H9 (cell line): ENCODE data around the gene CRHR1. TPM values are rescaled to one million over a fixed set of nuclear protein-coding genes. Genes with fewer than 3 reads are reported as not detected.

Experiments
- DNase-seq: peaks from one replicate; pipeline ENCODE4 v3.0.0-alpha.2; 2017
- H2AFZ ChIP-seq: one replicate; pipeline ENCODE4 v1.6.1; 2013; ENCODE audit warnings: mild to moderate bottlenecking, low read length, control low read depth, moderate library complexity
- H2AK5ac ChIP-seq: 2 replicates; pipeline ENCODE4 v1.6.1; 2013; ENCODE audit warnings: low read length, control low read depth, mixed read lengths; ENCODE audit not compliant: insufficient read length
- H2BK120ac ChIP-seq: one replicate; pipeline ENCODE4 v1.6.1; 2013; ENCODE audit warnings: low read depth, mild to moderate bottlenecking, low read length, control low read depth, inconsistent platforms; ENCODE audit not compliant: poor library complexity, severe bottlenecking
- H2BK12ac ChIP-seq: 2 replicates; pipeline ENCODE4 v1.6.1; 2013; ENCODE audit warnings: low read length, control low read depth, mixed read lengths, low read depth; ENCODE audit not compliant: insufficient read length
- H2BK15ac ChIP-seq: 2 replicates; pipeline ENCODE4 v1.6.1; 2013; ENCODE audit warnings: low read depth, low read length, control low read depth
- H2BK20ac ChIP-seq: one replicate; pipeline ENCODE4 v1.6.1; 2013; ENCODE audit warnings: low read depth, mild to moderate bottlenecking, low read length, control low read depth, inconsistent platforms; ENCODE audit not compliant: poor library complexity, severe bottlenecking
- H2BK5ac ChIP-seq: 2 replicates; pipeline ENCODE4 v1.6.1; 2013; ENCODE audit warnings: low read length, control low read depth, mixed read lengths; ENCODE audit not compliant: insufficient read length
- H3K14ac ChIP-seq: 2 replicates; pipeline ENCODE4 v1.6.1; 2013; ENCODE audit warnings: low read length, control low read depth; ENCODE audit not compliant: insufficient read depth
- H3K18ac ChIP-seq: 2 replicates; pipeline ENCODE4 v1.6.1; 2013; ENCODE audit warnings: low read depth, mild to moderate bottlenecking, mixed read lengths, low read length, control low read depth; ENCODE audit not compliant: insufficient read length
- H3K23ac ChIP-seq: 2 replicates; pipeline ENCODE4 v1.6.1; 2013; ENCODE audit warnings: low read length, control low read depth, mixed read lengths, low read depth; ENCODE audit not compliant: insufficient read length
- H3K23me2 ChIP-seq: 2 replicates; pipeline ENCODE4 v1.6.1; 2013; ENCODE audit warnings: low read depth, mild to moderate bottlenecking, mixed read lengths, low read length, control low read depth; ENCODE audit not compliant: insufficient read length, poor library complexity, severe bottlenecking
- H3K27ac ChIP-seq: 2 replicates; pipeline ENCODE4 v1.5.1; 2013; ENCODE audit warnings: low read length, control low read depth, mixed read lengths, low read depth; ENCODE audit not compliant: insufficient read length
- H3K27me3 ChIP-seq: 2 replicates; pipeline ENCODE4 v1.6.1; 2013; ENCODE audit warnings: low read length, control low read depth, inconsistent platforms; ENCODE audit not compliant: insufficient read depth
- H3K4ac ChIP-seq: 2 replicates; pipeline ENCODE4 v1.6.1; 2013; ENCODE audit warnings: low read depth, mild to moderate bottlenecking, control low read depth, inconsistent platforms, low read length, moderate library complexity
- H3K4me1 ChIP-seq: 2 replicates; pipeline ENCODE4 v1.6.1; 2013; ENCODE audit warnings: low read length, control low read depth, inconsistent platforms; ENCODE audit not compliant: insufficient read depth
- H3K4me2 ChIP-seq: 2 replicates; pipeline ENCODE4 v1.6.1; 2013; ENCODE audit warnings: low read length, control low read depth, mixed read lengths; ENCODE audit not compliant: insufficient read length, insufficient read depth
- H3K56ac ChIP-seq: 2 replicates; pipeline ENCODE4 v1.6.1; 2013; ENCODE audit warnings: low read depth, mild to moderate bottlenecking, mixed read lengths, low read length, control low read depth; ENCODE audit not compliant: insufficient read length
- H3K79me1 ChIP-seq: 2 replicates; pipeline ENCODE4 v1.6.1; 2013; ENCODE audit warnings: low read depth, mild to moderate bottlenecking, moderate library complexity, low read length, control low read depth, inconsistent platforms; ENCODE audit not compliant: insufficient read depth, poor library complexity, severe bottlenecking
- H3K79me2 ChIP-seq: 2 replicates; pipeline ENCODE4 v1.6.1; 2013; ENCODE audit warnings: low read length, control low read depth, inconsistent platforms; ENCODE audit not compliant: insufficient read depth
- H3K9ac ChIP-seq: 2 replicates; pipeline ENCODE4 v1.6.1; 2013; ENCODE audit warnings: low read length, control low read depth, mixed read lengths; ENCODE audit not compliant: insufficient read length; ENCODE audit errors: extremely low read depth
- H3K9me3 ChIP-seq: one replicate; pipeline ENCODE4 v1.6.1; 2013; ENCODE audit warnings: low read depth, low read length, inconsistent platforms; ENCODE audit not compliant: control insufficient read depth
- H3T11ph ChIP-seq: one replicate; pipeline ENCODE4 v1.6.1; 2013; ENCODE audit warnings: mild to moderate bottlenecking, low read length, control low read depth, inconsistent platforms
- H4K20me1 ChIP-seq: one replicate; pipeline ENCODE4 v1.6.1; 2013; ENCODE audit not compliant: control insufficient read depth, insufficient read length, insufficient read depth
- H4K5ac ChIP-seq: 2 replicates; pipeline ENCODE4 v1.6.1; 2013; ENCODE audit warnings: low read depth, mild to moderate bottlenecking, mixed read lengths, low read length, control low read depth; ENCODE audit not compliant: insufficient read length
- H4K8ac ChIP-seq: replicated peaks from 2 replicates; pipeline ENCODE4 v1.6.1; 2013; ENCODE audit warnings: low read length, control low read depth, mixed read lengths, low read depth; ENCODE audit not compliant: insufficient read length
- H4K91ac ChIP-seq: 2 replicates; pipeline ENCODE4 v1.6.1; 2013; ENCODE audit warnings: low read depth, mild to moderate bottlenecking, moderate library complexity, mixed read lengths, low read length, control low read depth; ENCODE audit not compliant: insufficient read length
- H3K27ac Mint-ChIP-seq, 3 experiments: 2 replicates in 2 of 3; 3 replicates in 1 of 3; pipeline ENCODE4 v1.8.0; 2020 to 2021; ENCODE audit warnings: mixed read lengths in 3 of 3, mild to moderate bottlenecking in 1 of 3, moderate library complexity in 1 of 3
- H3K27me3 Mint-ChIP-seq: 2 replicates; pipeline ENCODE4 v1.8.0; 2021; ENCODE audit warnings: low read depth, mild to moderate bottlenecking, moderate library complexity, mixed read lengths
- H3K36me3 Mint-ChIP-seq, 3 experiments: 2 replicates in 2 of 3; 3 replicates in 1 of 3; pipeline ENCODE4 v1.8.0; 2020 to 2021; ENCODE audit warnings: low read depth in 3 of 3, mixed read lengths in 3 of 3; ENCODE audit not compliant: insufficient read depth in 1 of 3
- H3K4me1 Mint-ChIP-seq, 2 experiments: 2 replicates each; pipeline ENCODE4 v1.8.0; 2020; ENCODE audit warnings: mixed read lengths in 2 of 2
- H3K4me3 Mint-ChIP-seq, 2 experiments: 2 replicates in 1 of 2; 3 replicates in 1 of 2; pipeline ENCODE4 v1.8.0; 2020 to 2021; ENCODE audit warnings: mild to moderate bottlenecking in 2 of 2, mixed read lengths in 2 of 2, moderate library complexity in 1 of 2
- H3K9me3 Mint-ChIP-seq, 2 experiments: 2 replicates in 1 of 2; 3 replicates in 1 of 2; pipeline ENCODE4 v1.8.0; 2020; ENCODE audit warnings: mild to moderate bottlenecking in 2 of 2, mixed read lengths in 2 of 2, moderate library complexity in 1 of 2
- CTCF ChIP-seq: fragments of 200-600 bp; sonication (generic); conservative IDR thresholded peaks from 3 replicates; pipeline ENCODE4 v1.8.0; 2021; ENCODE audit warnings: antibody characterized with exemption, mild to moderate bottlenecking
- WGBS: extraction: QIAGEN DNeasy Blood & Tissue Kit; methylation state at CpG from one replicate; pipeline ENCODE4 v1.1.7; 2013; ENCODE audit warnings: missing lambda C conversion rate, low lambda C conversion rate, mixed read lengths; ENCODE audit not compliant: insufficient read length; ENCODE audit errors: extremely low coverage; 5-methylcytosine and 5-hydroxymethylcytosine counted together
- total RNA-seq: library from RNA; stranded (reverse); gene quantifications from 2 replicates; pipeline ENCODE4 v1.2.1, GENCODE V29; 2021

Gene CRHR1
- total RNA-seq, 1 experiment from 2014 or later, result 0.52 TPM

- no peak overlapping the region for H2AK5ac ChIP-seq
- no peak overlapping the region for H3K4ac ChIP-seq
- H2BK12ac ChIP-seq, result no peak overlapping the region
- peaks cover 10% of the 10 kb centered on the region for H3K27me3 Mint-ChIP-seq
- no peak overlapping the region for H4K91ac ChIP-seq
- DNase-seq, result no peak
- no peak overlapping the region for H2BK15ac ChIP-seq
- TF ChIP-seq CTCF, result no peak
- no peak overlapping the region for H2BK20ac ChIP-seq
- H3K36me3 Mint-ChIP-seq, result no peaks in the 10 kb centered on the region
- H3K79me2 ChIP-seq, result no peaks in the 10 kb centered on the region
- no peaks in the 10 kb centered on the region for H3K9me3 ChIP-seq
- no peak overlapping the region for H2BK120ac ChIP-seq
- no peak overlapping the region for H2BK5ac ChIP-seq
- H3K4me3 Mint-ChIP-seq, result no peak overlapping the region
- WGBS, result no CpG with 5 or more reads among the region's 5 CpGs
- no peak overlapping the region for H4K8ac ChIP-seq
- no peak overlapping the region for H3K56ac ChIP-seq
- no peak overlapping the region for H3K9ac ChIP-seq
- H3K27ac ChIP-seq, result no peak overlapping the region
- H3K18ac ChIP-seq, result no peak overlapping the region
- H3K4me1 ChIP-seq, result no peaks in the 10 kb centered on the region
- peaks cover 3% of the 10 kb centered on the region; the same call in 1 of the 2 replicates for H3K27me3 ChIP-seq
- no peak overlapping the region for H3T11ph ChIP-seq
- no peak overlapping the region for H3K14ac ChIP-seq
- H4K20me1 ChIP-seq, result peaks cover 4% of the 10 kb centered on the region
- no peak overlapping the region for H3K4me2 ChIP-seq
- no peaks in the 10 kb centered on the region for H3K23me2 ChIP-seq
- no peak overlapping the region for H3K23ac ChIP-seq
- H4K5ac ChIP-seq, result no peak overlapping the region
- no peak overlapping the region for H2AFZ ChIP-seq
- H3K9me3 Mint-ChIP-seq, result no peaks in the 10 kb centered on the region
- no peaks in the 10 kb centered on the region for H3K79me1 ChIP-seq
- H3K4me1 Mint-ChIP-seq, result 0 out of 4 replicates have a peak, but pooled peaks cover 0 to 3% of the 10 kb centered on the region in 2 experiments
- no peak overlapping the region for H3K27ac Mint-ChIP-seq
Measured at GRCh38 chr17:45847747-45848146, 63.6 kb downstream of the CRHR1 start.
